Calu3 (cell line): Measurements from ENCODE around the gene GADD45B. TPM values are rescaled to one million over a fixed set of nuclear protein-coding genes. Genes with fewer than 3 reads are reported as not detected.
A peak's percentile ranks its signal among the peaks of the same experiment; 100 is the strongest.
"Not testable (repeated sequence)": the region's sequence is repeated elsewhere in the genome, so short reads cannot be mapped to it uniquely, and the experiment has no call there.

Source experiments
- BruUV-seq: library from RNA; stranded (reverse); fragments of 400-500 nt; replicated peaks from 2 replicates; lab custom pipeline; 2021; lab: Mats Ljungman, UMichigan
- CTCF ChIA-PET: fragments of 300-600 bp; sonication (Branson Sonifier 250); formaldehyde crosslinking; loops from one replicate; lab custom pipeline; 2022; ENCODE audit warnings: antibody characterized with exemption; lab: Charles Lee
- DNase-seq: peaks from one replicate; pipeline ENCODE4 v3.0.0; 2022
- H3K27ac Mint-ChIP-seq: one replicate; pipeline ENCODE4 v1.8.0; 2022; ENCODE audit warnings: mixed read lengths; ENCODE audit not compliant: unreplicated experiment
- H3K27me3 Mint-ChIP-seq: one replicate; pipeline ENCODE4 v1.8.0; 2022; ENCODE audit warnings: mixed read lengths; ENCODE audit not compliant: unreplicated experiment
- H3K36me3 Mint-ChIP-seq: one replicate; pipeline ENCODE4 v1.8.0; 2022; ENCODE audit warnings: mild to moderate bottlenecking, moderate library complexity, mixed read lengths; ENCODE audit not compliant: insufficient read depth, unreplicated experiment
- H3K4me1 Mint-ChIP-seq: one replicate; pipeline ENCODE4 v1.8.0; 2022; ENCODE audit warnings: mild to moderate bottlenecking, low read depth, mixed read lengths; ENCODE audit not compliant: unreplicated experiment
- H3K4me3 Mint-ChIP-seq: one replicate; pipeline ENCODE4 v1.8.0; 2022; ENCODE audit warnings: mild to moderate bottlenecking, low read depth, moderate library complexity, mixed read lengths; ENCODE audit not compliant: unreplicated experiment
- H3K9me3 Mint-ChIP-seq: one replicate; pipeline ENCODE4 v1.8.0; 2022; ENCODE audit warnings: low read depth, mixed read lengths; ENCODE audit not compliant: unreplicated experiment
- intact Hi-C: fragments of 100-400 bp; cut with micrococcal nuclease; formaldehyde crosslinking; loops from one replicate; pipeline ENCODE4 v1.10.0; 2022; ENCODE audit not compliant: unreplicated experiment
- total RNA-seq: library from RNA; stranded (reverse); gene quantifications from 2 replicates; pipeline ENCODE4 v1.2.3, GENCODE V29; 2022
- TF ChIP-seq, protein P1 (sequence below): fragments of 200-600 bp; IDR thresholded peaks from one replicate; pipeline ENCODE4 v1.8.0; 2022; ENCODE audit warnings: antibody characterized with exemption; ENCODE audit not compliant: unreplicated experiment

Gene GADD45B
- total RNA-seq, 1 experiment from 2014 or later: 36.5 TPM

DNA sequence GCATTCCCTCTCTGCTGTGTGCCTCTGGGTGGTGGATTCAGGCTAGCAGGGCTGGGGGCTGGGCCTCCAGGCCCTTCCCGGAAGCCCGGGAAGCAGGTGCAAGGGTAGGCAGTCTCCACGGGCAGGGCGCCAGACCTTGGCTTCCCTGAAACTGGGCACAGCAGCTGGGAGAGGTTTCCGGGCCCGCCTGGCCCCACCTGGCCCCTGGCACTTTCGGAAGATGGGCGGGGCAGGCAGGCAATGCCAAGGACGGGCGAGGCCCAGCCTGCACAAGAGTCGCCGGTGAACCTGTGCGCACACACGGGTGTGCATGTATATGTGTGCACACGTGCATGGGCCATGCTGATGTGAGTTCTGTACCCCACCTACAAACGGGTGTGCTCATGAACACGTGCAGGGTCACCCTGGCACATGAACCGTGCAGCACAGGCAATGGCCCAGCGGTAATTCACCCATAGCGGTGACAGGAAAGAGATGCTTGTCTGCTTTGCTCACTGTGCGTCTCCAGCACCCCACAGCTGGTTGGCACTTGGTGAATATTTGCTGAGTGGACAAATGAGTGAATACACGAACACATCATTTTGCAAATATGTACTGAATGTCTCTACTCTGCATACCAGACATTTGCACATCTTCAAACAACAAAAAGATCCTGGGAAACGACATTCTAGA, 15.3 kb downstream of the GADD45B start:
- intact Hi-C loops: no loop called here
- Mint-ChIP-seq H3K27me3 (no peaks in the 10 kb centered on the region), H3K4me3 (no peak overlapping the region), H3K27ac (no peak overlapping the region), H3K36me3 (peaks cover 10% of the 10 kb centered on the region), H3K4me1 (peaks cover 20% of the 10 kb centered on the region), H3K9me3 (no peaks in the 10 kb centered on the region)
- TF ChIP-seq, protein P1, sequence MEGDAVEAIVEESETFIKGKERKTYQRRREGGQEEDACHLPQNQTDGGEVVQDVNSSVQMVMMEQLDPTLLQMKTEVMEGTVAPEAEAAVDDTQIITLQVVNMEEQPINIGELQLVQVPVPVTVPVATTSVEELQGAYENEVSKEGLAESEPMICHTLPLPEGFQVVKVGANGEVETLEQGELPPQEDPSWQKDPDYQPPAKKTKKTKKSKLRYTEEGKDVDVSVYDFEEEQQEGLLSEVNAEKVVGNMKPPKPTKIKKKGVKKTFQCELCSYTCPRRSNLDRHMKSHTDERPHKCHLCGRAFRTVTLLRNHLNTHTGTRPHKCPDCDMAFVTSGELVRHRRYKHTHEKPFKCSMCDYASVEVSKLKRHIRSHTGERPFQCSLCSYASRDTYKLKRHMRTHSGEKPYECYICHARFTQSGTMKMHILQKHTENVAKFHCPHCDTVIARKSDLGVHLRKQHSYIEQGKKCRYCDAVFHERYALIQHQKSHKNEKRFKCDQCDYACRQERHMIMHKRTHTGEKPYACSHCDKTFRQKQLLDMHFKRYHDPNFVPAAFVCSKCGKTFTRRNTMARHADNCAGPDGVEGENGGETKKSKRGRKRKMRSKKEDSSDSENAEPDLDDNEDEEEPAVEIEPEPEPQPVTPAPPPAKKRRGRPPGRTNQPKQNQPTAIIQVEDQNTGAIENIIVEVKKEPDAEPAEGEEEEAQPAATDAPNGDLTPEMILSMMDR: no peak
- peak; percentile 84 for DNase-seq
- BruUV-seq: no TSS peak
- CTCF ChIA-PET: interaction anchor here (0.8 kb wide), 1 partner anchor 49 kb away, joined by 3 read pairs; no protein-coding TSS in a partner anchor

DNA sequence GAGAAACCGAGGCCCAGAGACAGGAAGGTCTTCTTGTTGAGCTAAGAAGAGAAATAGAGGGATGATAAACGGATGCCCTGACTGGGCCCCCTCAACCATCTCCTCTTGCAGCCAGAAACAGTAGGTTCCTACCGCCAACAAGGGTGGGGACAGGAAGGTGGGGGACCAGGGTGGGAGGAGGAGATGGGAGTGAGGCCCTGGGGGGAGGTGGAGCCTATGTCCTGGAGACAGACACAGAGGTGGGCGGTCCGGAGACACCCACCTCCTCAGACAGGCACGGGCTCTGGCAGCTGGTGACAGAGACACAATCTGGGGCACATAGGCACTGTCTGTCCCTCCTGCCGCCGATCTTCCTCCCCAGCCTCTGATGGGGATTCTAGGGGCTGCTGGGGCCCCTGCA, 16.9 kb downstream of the GADD45B start:
- DNase-seq: no peak
- Mint-ChIP-seq H3K27ac (no peak overlapping the region), H3K4me1 (peaks cover 21% of the 10 kb centered on the region), H3K9me3 (no peaks in the 10 kb centered on the region), H3K4me3 (no peak overlapping the region), H3K27me3 (no peaks in the 10 kb centered on the region), H3K36me3 (peaks cover 10% of the 10 kb centered on the region)
- TF ChIP-seq, protein P1: no peak
- intact Hi-C loops: no loop called here
- no TSS peak for BruUV-seq
- CTCF ChIA-PET: no interaction called here

DNA sequence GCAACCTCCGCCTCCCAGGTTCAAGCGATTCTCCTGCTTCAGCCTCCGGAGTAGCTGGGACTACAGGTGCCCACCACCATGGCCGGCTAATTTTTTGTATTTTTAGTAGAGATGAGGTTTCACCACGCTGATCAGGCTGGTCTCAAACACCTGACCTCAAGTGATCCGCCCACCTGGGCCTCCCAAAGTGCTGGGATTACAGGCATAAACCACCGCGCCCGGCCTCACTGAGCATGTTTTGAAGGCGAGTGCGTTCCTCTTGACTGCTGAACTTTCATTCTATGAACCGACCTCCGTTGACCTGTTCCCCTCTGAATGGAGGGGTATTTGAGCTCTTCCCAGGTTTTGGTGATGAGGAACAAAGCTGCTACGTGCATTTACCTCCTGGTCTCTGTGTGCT, 17.5 kb downstream of the GADD45B start:
- BruUV-seq, H3K27ac Mint-ChIP-seq, H3K4me3 Mint-ChIP-seq, DNase-seq, H3K9me3 Mint-ChIP-seq, H3K27me3 Mint-ChIP-seq, intact Hi-C loops, CTCF ChIA-PET: not testable (repeated sequence)
- Mint-ChIP-seq H3K36me3 (peaks cover 10% of the 10 kb centered on the region), H3K4me1 (peaks cover 21% of the 10 kb centered on the region)

DNA sequence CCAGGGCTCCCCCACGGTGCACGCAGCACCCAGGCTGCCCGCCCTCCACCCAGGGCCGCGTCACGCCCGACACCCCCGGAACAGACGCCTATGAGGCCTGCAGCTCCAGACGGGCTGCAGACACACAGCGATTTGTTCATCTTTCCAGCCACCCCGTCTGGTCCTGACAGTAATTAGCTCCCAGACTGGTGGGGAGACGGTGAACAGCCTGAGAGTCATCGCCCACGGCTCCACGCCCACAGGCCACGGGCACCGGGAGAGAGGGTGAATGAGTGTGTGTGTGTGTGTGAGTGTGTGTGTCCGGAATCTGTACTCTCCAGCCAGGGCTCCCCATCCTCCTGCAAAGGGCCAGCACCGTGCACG, 18.1 kb downstream of the GADD45B start:
- TF ChIP-seq, protein P1: no peak
- Mint-ChIP-seq H3K4me3 (peak overlapping the region; percentile 54), H3K36me3 (peaks cover 10% of the 10 kb centered on the region), H3K27ac (no peak overlapping the region), H3K9me3 (no peaks in the 10 kb centered on the region), H3K27me3 (no peaks in the 10 kb centered on the region), H3K4me1 (peaks cover 24% of the 10 kb centered on the region)
- no peak for DNase-seq
- CTCF ChIA-PET: no interaction called here
- no TSS peak for BruUV-seq
- intact Hi-C loops: no loop called here

DNA sequence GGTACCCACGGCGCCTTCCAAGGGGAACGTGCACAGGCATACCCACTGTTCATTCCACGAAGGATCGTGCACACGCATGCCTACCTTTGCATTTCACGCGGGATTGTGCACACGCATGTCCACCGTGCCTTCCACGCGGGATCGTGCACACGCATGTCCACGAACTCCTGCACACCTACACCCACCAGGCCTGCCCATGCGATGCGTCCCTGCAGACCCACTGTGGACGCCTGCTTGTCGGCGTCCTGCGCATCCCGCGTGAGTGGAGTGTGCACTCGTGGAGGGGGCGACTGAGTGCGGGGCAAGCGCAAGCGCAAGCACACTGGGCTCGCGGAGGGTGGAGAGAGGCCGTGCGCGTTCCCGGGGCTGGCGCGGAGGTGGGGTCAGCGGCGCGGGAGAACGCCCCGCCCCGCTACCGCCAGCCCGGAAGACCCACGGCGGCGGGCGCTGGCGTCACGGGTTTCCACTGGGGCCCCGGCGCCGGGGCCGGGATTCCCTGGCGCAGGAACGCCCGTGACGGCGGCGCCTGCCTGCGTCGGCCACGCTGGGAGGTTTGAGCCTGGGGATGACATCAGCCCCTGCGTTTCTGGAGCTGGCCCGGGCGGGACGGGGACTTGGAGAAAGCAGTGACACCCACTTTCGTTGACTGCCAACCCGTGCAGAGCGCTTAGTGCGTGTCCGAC, 18.7 kb downstream of the GADD45B start:
- Mint-ChIP-seq H3K36me3 (peaks cover 10% of the 10 kb centered on the region), H3K9me3 (no peaks in the 10 kb centered on the region), H3K4me1 (peaks cover 28% of the 10 kb centered on the region), H3K4me3 (peak overlapping the region; percentile 54), H3K27ac (no peak overlapping the region), H3K27me3 (no peaks in the 10 kb centered on the region)
- peak; percentile 33 for DNase-seq
- TF ChIP-seq, protein P1: no peak
- no TSS peak for BruUV-seq
- CTCF ChIA-PET: interaction anchor here (1.1 to 1.4 kb wide), 2 partner anchors 35 to 49 kb away, joined by 3 to 6 read pairs; no protein-coding TSS in a partner anchor
- intact Hi-C loops: no loop called here
